ENCODE data around the gene LENG1. TPM values are rescaled to one million over a fixed set of nuclear protein-coding genes. Genes with fewer than 3 reads are reported as not detected.

The LENG1 gene
- total RNA-seq, 1 donor: 4.7 TPM

GRCh38 chr19:54180691-54181091, 21.2 kb upstream of the LENG1 start:
- H3K4me3 ChIP-seq (ENCODE audit: low read depth, low read length): no peak overlapping the region
- DNase-seq (ENCODE audit: low read depth): no peak
- no peak for TF ChIP-seq CTCF (IDR thresholded peaks at IDR 0.05; ENCODE audit: insufficient read depth, low read depth, low read length)

- peak; percentile 59 for TF ChIP-seq CTCF (IDR thresholded peaks at IDR 0.05; ENCODE audit: insufficient read depth, low read depth, low read length)
- peak; percentile 76 for DNase-seq (ENCODE audit: low read depth)
- no peak overlapping the region for H3K4me3 ChIP-seq (ENCODE audit: low read depth, low read length)
These were observed 20.5 kb upstream of the LENG1 start for GRCh38 chr19:54179921-54180461.

- no peak overlapping the region for H3K4me3 ChIP-seq (ENCODE audit: low read depth, low read length)
- TF ChIP-seq CTCF (IDR thresholded peaks at IDR 0.05; ENCODE audit: insufficient read depth, low read depth, low read length): no peak
- DNase-seq (ENCODE audit: low read depth): no peak
These were observed 19.8 kb upstream of the LENG1 start for GRCh38 chr19:54179262-54179852.

GRCh38 chr19:54178581-54179261, 19.2 kb upstream of the LENG1 start:
- no peak for TF ChIP-seq CTCF (IDR thresholded peaks at IDR 0.05; ENCODE audit: insufficient read depth, low read depth, low read length)

GRCh38 chr19:54173951-54174834, 14.7 kb upstream of the LENG1 start:
- H3K4me3 ChIP-seq (ENCODE audit: low read depth, low read length): no peak overlapping the region
- DNase-seq (ENCODE audit: low read depth): no peak
- TF ChIP-seq CTCF (IDR thresholded peaks at IDR 0.05; ENCODE audit: insufficient read depth, low read depth, low read length): no peak

More at GRCh38 chr19:54178581-54179261, 19.2 kb upstream of the LENG1 start:
- no peak for DNase-seq (ENCODE audit: low read depth)
- H3K4me3 ChIP-seq (ENCODE audit: low read depth, low read length): no peak overlapping the region

- H3K4me3 ChIP-seq (ENCODE audit: low read depth, low read length): no peak overlapping the region
- no peak for TF ChIP-seq CTCF (IDR thresholded peaks at IDR 0.05; ENCODE audit: insufficient read depth, low read depth, low read length)
- no peak for DNase-seq (ENCODE audit: low read depth)
These were observed 13.8 kb upstream of the LENG1 start for GRCh38 chr19:54173359-54173699.
